GM18526 (cell line): Measurements from ENCODE around the gene KCTD11.

Source experiments
- POLR2A ChIP-seq: IDR thresholded peaks from 3 replicates; pipeline ENCODE4 v1.6.1; 2011; ENCODE audit not compliant: insufficient read length; ENCODE audit errors: extremely low read depth

The KCTD11 gene

GRCh38 chr17:7354262-7354843, 2.4 kb downstream of the KCTD11 start:
- TF ChIP-seq POLR2A, result no peak

GRCh38 chr17:7355053-7355452, 3.1 kb downstream of the KCTD11 start, which contains the start of gene TMEM95:
TSS of gene TMEM95 (plus strand) at chr17:7355156. CDS start at chr17:7355205, 49 bp downstream.
- no peak for TF ChIP-seq POLR2A

GRCh38 chr17:7355573-7355972, 3.6 kb downstream of the KCTD11 start:
- TF ChIP-seq POLR2A, result no peak

GRCh38 chr17:7356072-7356549, 4.1 kb downstream of the KCTD11 start:
- TF ChIP-seq POLR2A, result no peak

GRCh38 chr17:7356756-7357155, 4.8 kb downstream of the KCTD11 start:
- no peak for TF ChIP-seq POLR2A

- TF ChIP-seq POLR2A, result no peak
These were observed 5.4 kb downstream of the KCTD11 start for GRCh38 chr17:7357381-7357780.

GRCh38 chr17:7361906-7362305, 9.9 kb downstream of the KCTD11 start:
- no peak for TF ChIP-seq POLR2A

GRCh38 chr17:7363311-7363710, 11.3 kb downstream of the KCTD11 start:
- no peak for TF ChIP-seq POLR2A

- no peak for TF ChIP-seq POLR2A
These were observed 15.1 kb downstream of the KCTD11 start for GRCh38 chr17:7367083-7367482.

- no peak for TF ChIP-seq POLR2A
These were observed 16.1 kb downstream of the KCTD11 start for GRCh38 chr17:7367918-7368598.

- TF ChIP-seq POLR2A, result no peak
These were observed 17.9 kb downstream of the KCTD11 start for GRCh38 chr17:7369825-7370224.

GRCh38 chr17:7370853-7371252, 18.9 kb downstream of the KCTD11 start:
- no peak for TF ChIP-seq POLR2A

- no peak for TF ChIP-seq POLR2A
These were observed 22.4 kb downstream of the KCTD11 start for GRCh38 chr17:7374353-7374752.

- no peak for TF ChIP-seq POLR2A
These were observed 27.2 kb downstream of the KCTD11 start for GRCh38 chr17:7379134-7379533.

- TF ChIP-seq POLR2A, result no peak
These were observed 28.4 kb downstream of the KCTD11 start for GRCh38 chr17:7380321-7380720.

- no peak for TF ChIP-seq POLR2A
These were observed 29.1 kb downstream of the KCTD11 start, which contains the start of gene TNK1 for GRCh38 chr17:7380855-7381683. TSS of gene TNK1 (plus strand) at chr17:7381089. CDS start at chr17:7382927, 1,838 bp downstream.
